GM18951 (cell line): ENCODE measurements around the gene SLC12A6.
"Not testable (repeated sequence)": the region's sequence is repeated elsewhere in the genome, so short reads cannot be mapped to it uniquely, and the experiment has no call there.

Experiments
- POLR2A ChIP-seq: IDR thresholded peaks from 4 replicates; pipeline ENCODE4 v1.6.1; 2011; ENCODE audit warnings: mild to moderate bottlenecking; ENCODE audit not compliant: insufficient read length, insufficient read depth; ENCODE audit errors: extremely low read depth
- in situ Hi-C: fragments of 300-500 bp; cut with MboI; formaldehyde crosslinking; loops from one replicate; pipeline ENCODE4 v1.12.0; 2022; ENCODE audit warnings: low sequenced_read_pairs, mixed read lengths, inconsistent platforms; ENCODE audit not compliant: unreplicated experiment

Gene SLC12A6

DNA sequence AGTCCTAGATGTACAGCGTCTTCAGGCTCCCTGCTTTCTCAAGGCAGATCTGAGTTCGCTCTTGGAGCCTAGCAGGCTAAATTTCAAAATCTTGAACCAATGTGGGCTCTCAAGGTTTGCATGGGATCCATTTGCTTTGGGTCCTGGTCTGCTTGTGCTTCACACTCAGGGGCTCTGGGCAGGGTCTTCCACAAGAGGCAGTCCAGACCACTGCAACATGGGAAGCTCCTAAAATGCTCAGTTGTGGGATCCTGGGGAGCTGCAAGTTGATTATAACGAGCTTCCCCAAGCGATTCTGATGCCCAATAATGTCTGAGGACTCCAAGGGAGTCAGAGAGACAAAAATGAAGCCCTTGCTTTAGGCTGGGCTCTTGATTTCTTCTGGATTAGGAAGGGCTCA lies 12.2 kb upstream of the SLC12A6 start:
- no peak for TF ChIP-seq POLR2A
- in situ Hi-C loops: loop anchor here (25.0 kb wide), 1 partner anchor 237 kb away; the partner anchor contains the start of genes EMC7 and PGBD4

DNA sequence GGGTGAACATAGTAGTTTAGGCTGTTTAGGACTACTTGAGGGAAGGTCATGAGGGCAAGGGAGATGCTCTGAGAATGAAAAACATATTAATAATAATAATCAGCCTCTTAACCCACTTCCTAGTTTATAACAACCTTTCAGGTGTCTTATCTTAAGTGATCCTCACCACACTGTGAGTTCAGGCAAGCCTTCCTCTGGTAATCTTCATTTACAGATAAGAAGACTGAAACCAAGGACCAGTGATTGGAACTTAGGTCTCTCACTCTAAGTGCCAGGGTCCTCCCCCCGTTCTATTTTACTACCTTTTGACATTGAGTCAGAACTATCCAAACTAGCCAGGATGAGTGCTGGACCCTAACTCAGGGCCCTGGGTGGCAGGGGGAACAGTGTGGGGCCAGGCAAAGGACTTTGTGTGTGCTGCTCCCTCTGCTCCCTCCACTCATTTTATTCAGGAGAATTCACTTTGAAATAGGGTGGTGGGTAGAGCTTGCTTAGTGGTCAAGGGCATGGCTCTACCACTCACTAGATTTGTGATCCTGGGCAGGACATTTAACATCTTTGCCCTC lies 11.2 kb upstream of the SLC12A6 start:
- TF ChIP-seq POLR2A: no peak
- in situ Hi-C loops: no loop called here

- in situ Hi-C loops: no loop called here
- TF ChIP-seq POLR2A: no peak
Observed at GRCh38 chr15:34347951-34348638, 10.5 kb upstream of the SLC12A6 start.

GRCh38 chr15:34342737-34343575 lies 5.4 kb upstream of the SLC12A6 start, which contains the start of the genes NOP10 and NUTM1:
Gene NOP10 (minus strand): TSS chr15:34343136. CDS start chr15:34343073, 63 bp downstream.
Gene NUTM1 (plus strand): TSS chr15:34343315. CDS start chr15:34343697, 382 bp downstream.
- TF ChIP-seq POLR2A: peak; percentile 90
- in situ Hi-C loops: no loop called here

DNA sequence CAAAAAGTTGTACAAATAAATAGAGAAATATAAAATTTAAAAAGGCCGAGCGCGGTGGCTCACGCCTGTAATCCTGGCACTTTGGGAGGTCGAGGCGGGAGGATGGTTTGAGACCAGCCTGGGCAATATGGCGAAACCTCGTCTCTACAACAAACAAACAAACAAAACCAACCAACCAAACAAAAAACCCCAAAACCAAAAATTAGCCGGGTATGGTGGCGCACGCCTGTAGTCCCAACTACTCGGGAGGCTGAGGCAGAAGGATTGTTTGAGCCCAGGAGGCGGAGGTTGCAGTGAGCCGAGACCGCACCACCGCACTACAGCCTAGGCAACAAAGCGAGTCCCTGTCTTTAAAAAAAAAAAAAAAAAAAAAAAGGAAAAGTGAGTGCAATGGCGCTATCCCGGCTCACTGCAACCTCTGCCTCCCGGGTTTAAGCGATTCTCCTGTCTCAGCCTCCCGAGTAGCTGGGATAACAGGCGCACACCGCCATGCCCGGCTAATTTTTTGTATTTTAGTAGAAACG lies 4.7 kb upstream of the SLC12A6 start:
- in situ Hi-C loops: not testable (repeated sequence)

DNA sequence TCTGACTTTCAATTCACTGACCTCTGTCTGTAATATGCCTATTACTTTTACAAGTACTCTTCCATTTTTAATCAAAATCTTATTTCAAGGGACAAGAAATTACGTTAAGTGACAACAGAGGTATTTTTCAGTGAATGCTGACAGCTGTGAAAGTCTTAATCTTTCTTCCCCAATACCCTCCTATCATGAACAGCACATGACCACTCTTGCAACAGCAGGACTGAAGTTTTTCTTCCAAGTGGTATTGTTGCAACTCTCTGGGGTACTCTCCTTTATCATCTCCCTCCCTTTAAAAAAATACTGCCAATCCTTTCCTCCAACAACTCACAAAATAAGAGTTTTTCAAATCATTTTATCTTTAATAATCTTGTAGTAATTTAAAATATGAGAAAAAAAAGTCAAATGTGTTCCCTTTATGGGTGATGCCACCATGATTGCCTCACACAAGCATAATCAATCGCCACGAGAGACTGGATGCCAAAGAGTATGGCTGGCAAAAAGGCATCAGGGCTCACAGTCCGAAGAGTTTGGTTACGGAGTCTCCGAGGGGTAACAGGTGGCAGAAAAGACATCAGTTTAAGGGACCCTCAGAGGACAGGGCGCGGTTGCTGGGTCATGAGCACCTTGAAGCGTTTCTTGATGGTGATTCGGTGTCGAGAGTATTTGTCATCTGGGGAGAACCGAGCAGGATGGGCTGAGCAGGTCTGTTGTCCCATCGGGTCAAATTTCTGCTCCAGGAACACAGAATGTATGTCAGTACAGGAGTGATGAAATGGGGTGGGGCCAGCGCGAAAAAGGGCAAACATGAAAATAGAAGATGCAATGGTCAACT lies 4.0 kb upstream of the SLC12A6 start:
- in situ Hi-C loops: no loop called here
- TF ChIP-seq POLR2A: no peak

GRCh38 chr15:34339946-34340345 lies 2.4 kb upstream of the SLC12A6 start:
- in situ Hi-C loops: no loop called here
- no peak for TF ChIP-seq POLR2A

DNA sequence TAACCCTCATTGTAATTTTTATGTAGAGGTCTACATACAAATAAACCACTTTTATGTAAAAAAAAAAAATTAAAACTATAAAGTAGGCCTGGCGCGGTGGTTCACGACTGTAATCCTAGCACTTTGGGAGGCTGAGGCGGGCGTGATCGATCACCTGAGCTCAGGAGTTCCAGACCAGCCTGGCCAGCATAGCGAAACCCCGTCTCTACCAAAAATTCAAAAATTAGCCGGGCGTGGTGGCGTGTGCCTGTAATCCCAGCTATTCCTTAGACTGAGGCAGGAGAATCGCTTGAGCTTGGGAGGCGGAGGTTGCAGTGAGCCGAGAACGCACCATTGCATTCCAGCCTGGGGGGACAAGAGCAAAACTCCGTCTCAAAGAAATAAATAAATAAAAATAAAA lies 766 bp upstream of the SLC12A6 start:
- no peak for TF ChIP-seq POLR2A
- in situ Hi-C loops: no loop called here

GRCh38 chr15:34336991-34337556 lies 507 bp downstream of the SLC12A6 start:
- in situ Hi-C loops: no loop called here
- no peak for TF ChIP-seq POLR2A

GRCh38 chr15:34336231-34336990 lies 1.2 kb downstream of the SLC12A6 start:
- in situ Hi-C loops: no loop called here
- peak; percentile 34 for TF ChIP-seq POLR2A

DNA sequence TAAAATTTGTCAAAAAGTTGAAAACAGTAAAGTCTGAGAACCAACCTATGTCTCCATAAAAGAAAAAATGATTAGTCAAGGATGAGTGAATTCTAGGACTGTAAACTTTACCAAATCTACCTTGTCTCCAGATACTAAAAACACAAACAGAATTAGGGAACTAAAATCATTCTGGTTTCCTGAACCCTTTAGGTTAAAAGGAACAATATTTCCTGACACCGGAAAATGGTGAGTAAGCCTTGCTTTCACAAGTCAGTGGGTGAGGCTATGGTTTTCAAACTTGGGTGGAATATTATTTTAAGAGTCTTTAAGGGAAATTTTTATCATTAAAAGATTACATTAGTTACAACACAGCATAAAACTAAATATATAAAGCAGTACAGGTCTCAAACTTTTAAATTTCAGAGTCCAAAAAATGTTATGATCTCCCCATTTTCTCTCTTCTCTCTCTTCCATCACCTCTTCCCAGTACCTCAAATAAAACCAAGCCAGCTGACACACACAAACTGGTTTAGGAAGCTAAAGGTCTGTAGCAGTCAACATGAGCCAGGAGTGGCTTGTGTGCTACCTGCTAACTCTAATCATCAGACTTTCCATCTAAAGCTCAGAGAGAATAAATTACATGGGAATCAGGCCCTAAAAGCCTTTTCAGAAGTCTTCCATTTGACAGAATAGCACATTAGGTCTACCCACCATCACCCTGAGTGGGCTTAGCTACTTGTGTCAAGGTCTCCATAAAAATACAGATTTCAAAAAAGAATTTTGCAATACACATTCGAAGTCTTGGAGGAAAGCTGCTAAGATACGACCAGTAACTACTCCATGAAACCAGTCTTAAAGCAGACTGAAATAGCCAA lies 2.2 kb downstream of the SLC12A6 start:
- no peak for TF ChIP-seq POLR2A
- in situ Hi-C loops: no loop called here

DNA sequence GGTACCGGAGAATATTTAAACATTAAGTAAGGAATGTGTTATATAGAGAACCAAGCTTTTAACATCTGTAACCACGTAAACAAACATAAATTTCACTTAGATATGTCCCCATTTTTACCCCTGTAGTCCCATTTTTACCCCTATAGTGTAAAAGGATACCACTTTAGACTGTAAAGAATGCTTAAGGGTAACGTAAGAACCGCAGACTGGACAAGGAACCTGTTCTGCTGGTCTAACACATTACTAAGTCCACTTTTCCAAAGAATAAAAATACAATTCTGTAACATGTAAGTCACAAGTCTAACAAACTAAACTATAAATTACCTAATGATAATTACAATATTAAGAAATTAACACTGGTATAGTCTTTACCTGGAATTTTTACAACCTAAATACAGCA lies 2.9 kb downstream of the SLC12A6 start:
- in situ Hi-C loops: no loop called here
- no peak for TF ChIP-seq POLR2A
